Measurements from ENCODE around the gene ACER3.
A peak's percentile ranks its signal among the peaks of the same experiment; 100 is the strongest.
"Not testable (repeated sequence)": the region's sequence is repeated elsewhere in the genome, so short reads cannot be mapped to it uniquely, and the experiment has no call there.

Gene ACER3

DNA sequence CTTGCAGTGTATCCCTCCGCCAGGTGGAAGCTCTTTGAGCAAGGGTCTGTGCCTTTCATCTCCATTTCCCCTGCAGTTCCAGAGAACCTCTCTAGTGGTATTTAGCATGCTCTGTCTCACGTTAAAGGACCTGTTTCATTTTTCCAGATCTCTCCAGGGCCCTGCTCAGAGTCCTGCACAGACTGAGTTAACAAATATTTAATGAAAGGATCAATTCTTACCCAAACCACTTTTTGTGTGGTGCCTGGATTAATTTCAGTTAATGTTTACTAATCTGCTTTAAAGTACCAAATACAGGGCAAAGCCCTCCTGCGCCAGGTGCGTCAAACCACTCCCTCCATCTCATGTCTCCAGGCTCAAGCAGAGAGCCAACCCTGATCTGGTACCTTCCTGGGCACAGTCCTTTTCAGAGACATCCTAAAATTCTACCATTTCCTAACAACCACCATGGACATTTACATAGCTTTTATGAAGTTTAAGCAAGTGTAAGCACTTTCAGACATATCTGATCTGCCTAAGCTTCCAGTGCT is 18.7 kb upstream of the ACER3 start:
- Histone ChIP-seq H3K36me3 (no peaks in the 10 kb centered on the region), H4K20me1 (no peaks in the 10 kb centered on the region), H3K4me3 (no peak overlapping the region), H3K4me1 (peaks cover 0 to 22% (median 0%) of the 10 kb centered on the region in 10 experiments; a peak in 7 of 20 replicates), H3K27ac (no peak overlapping the region), H3K27me3 (no peaks in the 10 kb centered on the region), H3K9ac (no peak overlapping the region), H3K9me3 (replicated peaks in 1 of 11) (peaks cover 0 to 14% (median 7%) of the 10 kb centered on the region in 11 experiments; a peak in 11 of 22 replicates), H3K4me2 (no peak overlapping the region)
- no peak for TF ChIP-seq Cebpa-rat (IDR thresholded peaks at IDR 0.05)

DNA sequence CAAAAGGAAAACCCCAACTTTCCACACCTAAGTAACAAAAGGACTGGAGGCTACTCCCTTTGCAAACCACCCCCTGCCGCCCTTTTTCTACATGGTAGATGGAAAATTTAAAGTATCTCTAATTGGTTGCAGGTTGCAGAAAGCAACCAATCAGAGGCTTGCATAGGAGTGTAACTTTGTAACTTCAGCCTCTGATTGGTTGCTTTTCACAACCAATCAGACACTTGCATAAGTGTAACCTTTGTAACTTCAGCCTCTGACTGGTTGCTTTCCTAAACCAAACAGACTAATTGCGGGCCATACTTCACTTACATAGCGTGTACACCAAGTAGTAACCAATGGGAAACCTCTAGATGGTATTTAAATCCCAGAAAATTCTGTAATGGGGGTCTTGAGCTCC is 16.8 kb upstream of the ACER3 start:
- no peak for TF ChIP-seq Cebpa-rat (IDR thresholded peaks at IDR 0.05)
- no peak overlapping the region for H3K27ac ChIP-seq
- H3K36me3 ChIP-seq: no peaks in the 10 kb centered on the region
- H3K9me3 ChIP-seq (replicated peaks in 1 of 11): peaks cover 0 to 14% (median 7%) of the 10 kb centered on the region in 11 experiments; a peak in 11 of 22 replicates
- H4K20me1 ChIP-seq: no peaks in the 10 kb centered on the region
- no peaks in the 10 kb centered on the region for H3K27me3 ChIP-seq
- H3K4me3 ChIP-seq: no peak overlapping the region
- H3K9ac ChIP-seq: no peak overlapping the region
- H3K4me2 ChIP-seq: no peak overlapping the region
- peaks cover 0 to 28% (median 2%) of the 10 kb centered on the region in 10 experiments; a peak in 7 of 20 replicates for H3K4me1 ChIP-seq

DNA sequence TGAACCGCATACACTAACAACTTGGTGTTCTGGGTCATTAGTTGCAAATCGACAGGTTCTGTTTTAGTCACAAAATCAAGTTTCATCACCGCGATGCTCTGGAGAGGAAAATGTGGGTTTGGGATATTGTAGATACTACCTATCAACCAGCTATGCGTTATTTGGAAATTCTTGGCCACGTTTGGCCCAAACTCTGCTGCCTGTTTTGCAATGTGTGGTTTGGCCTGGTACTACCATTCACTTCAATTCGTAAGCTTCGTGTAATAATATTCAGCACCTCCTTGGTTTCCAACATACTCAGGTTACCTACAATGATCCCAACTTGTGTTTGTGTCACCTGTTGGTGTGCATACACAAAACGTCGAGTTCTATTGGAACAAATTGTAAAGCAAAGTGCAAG is 16.2 kb upstream of the ACER3 start:
- peaks cover 0 to 22% (median 0%) of the 10 kb centered on the region in 10 experiments; a peak in 5 of 20 replicates for H3K4me1 ChIP-seq
- H3K9ac ChIP-seq: no peak overlapping the region
- no peak for TF ChIP-seq Cebpa-rat (IDR thresholded peaks at IDR 0.05)
- no peak overlapping the region for H3K4me3 ChIP-seq
- peaks cover 0 to 14% (median 7%) of the 10 kb centered on the region in 11 experiments; a peak in 11 of 22 replicates for H3K9me3 ChIP-seq (replicated peaks in 1 of 11)
- no peaks in the 10 kb centered on the region for H3K27me3 ChIP-seq
- no peak overlapping the region for H3K4me2 ChIP-seq
- no peaks in the 10 kb centered on the region for H3K36me3 ChIP-seq
- H4K20me1 ChIP-seq: no peaks in the 10 kb centered on the region
- no peak overlapping the region for H3K27ac ChIP-seq

DNA sequence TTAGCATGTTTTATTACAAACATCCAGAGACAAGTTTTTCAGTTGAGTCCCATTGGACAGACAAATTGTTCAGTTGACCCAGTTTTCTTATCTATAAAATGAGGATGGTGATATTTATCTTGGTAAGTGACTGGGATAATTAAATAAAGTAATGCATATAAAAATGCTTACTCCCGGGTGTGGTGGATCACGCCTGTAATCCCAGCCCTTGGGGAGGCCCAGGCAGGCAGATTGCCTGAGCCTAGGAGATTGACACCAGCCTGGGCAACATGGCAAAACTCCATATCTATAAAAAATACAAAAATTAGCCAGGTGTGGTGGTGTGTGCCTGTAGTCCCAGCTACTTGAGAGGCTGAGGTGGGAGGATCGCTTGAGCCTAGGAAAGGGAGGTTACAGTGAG is 15.6 kb upstream of the ACER3 start:
- Histone ChIP-seq H3K4me3 (no peak overlapping the region), H3K4me1 (peaks cover 0 to 18% (median 0%) of the 10 kb centered on the region in 10 experiments; a peak in 5 of 20 replicates), H3K4me2 (no peak overlapping the region), H3K36me3 (no peaks in the 10 kb centered on the region), H3K27ac (no peak overlapping the region), H4K20me1 (no peaks in the 10 kb centered on the region), H3K27me3 (no peaks in the 10 kb centered on the region), H3K9me3 (replicated peaks in 1 of 11) (peaks cover 0 to 14% (median 7%) of the 10 kb centered on the region in 11 experiments; a peak in 11 of 22 replicates), H3K9ac (no peak overlapping the region)
- TF ChIP-seq Cebpa-rat (IDR thresholded peaks at IDR 0.05): no peak

DNA sequence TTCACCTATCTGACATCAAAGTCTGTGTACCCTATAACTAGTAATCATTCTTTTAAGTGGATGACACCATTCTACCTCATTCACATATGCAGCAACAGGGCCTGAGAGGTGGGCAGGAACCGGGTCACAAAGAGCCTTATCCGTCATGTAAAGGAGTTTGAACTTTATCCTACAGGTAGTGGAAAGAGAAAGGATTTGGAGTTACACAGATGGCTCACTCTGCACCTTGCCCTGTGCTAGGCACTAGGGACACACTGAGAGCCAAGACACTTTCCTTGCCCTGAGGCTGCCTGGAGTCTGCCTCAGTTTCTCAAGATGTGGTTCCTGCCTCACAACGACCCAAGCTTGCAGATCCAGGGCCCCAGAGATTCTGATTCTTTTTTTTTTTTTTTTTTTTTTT is 14.3 kb upstream of the ACER3 start:
- Histone ChIP-seq H3K9ac (no peak overlapping the region), H4K20me1 (no peaks in the 10 kb centered on the region), H3K27me3 (no peaks in the 10 kb centered on the region), H3K27ac (no peak overlapping the region), H3K36me3 (no peaks in the 10 kb centered on the region), H3K9me3 (replicated peaks in 1 of 11) (peaks cover 0 to 14% (median 7%) of the 10 kb centered on the region in 11 experiments; a peak in 11 of 22 replicates), H3K4me1 (peaks cover 0 to 9% (median 0%) of the 10 kb centered on the region in 10 experiments; a peak in 4 of 20 replicates), H3K4me2 (no peak overlapping the region), H3K4me3 (no peak overlapping the region)
- TF ChIP-seq Cebpa-rat (IDR thresholded peaks at IDR 0.05): no peak

DNA sequence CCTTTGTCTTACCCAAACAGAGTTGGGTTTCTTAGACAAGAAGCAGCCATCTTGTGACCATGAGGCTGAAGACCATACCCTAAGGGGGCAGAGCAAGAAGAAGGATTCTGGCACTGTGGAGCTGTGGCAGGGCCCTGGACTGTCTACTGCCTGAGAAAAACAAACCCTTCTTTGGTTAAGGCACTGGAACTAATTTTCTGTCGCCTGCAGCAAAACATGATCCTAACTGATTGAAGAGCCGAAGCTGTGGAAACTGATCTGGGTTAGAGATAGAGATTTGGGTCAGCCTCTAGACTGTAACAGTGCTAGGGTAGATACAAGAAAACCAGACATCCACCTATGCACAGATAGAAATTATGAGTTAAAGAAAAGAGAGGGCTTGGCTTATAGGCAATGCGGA is 11.3 kb upstream of the ACER3 start:
- Histone ChIP-seq H3K4me3 (no peak overlapping the region), H3K27me3 (no peaks in the 10 kb centered on the region), H3K4me2 (no peak overlapping the region), H3K9ac (no peak overlapping the region), H3K9me3 (replicated peaks in 1 of 11) (peaks cover 0 to 1% (median 0%) of the 10 kb centered on the region in 11 experiments; a peak in 2 of 22 replicates), H3K4me1 (peaks cover 0 to 14% (median 3%) of the 10 kb centered on the region in 10 experiments; a peak in 9 of 20 replicates), H3K27ac (no peak overlapping the region), H4K20me1 (no peaks in the 10 kb centered on the region), H3K36me3 (no peaks in the 10 kb centered on the region)
- TF ChIP-seq Cebpa-rat (IDR thresholded peaks at IDR 0.05): no peak

DNA sequence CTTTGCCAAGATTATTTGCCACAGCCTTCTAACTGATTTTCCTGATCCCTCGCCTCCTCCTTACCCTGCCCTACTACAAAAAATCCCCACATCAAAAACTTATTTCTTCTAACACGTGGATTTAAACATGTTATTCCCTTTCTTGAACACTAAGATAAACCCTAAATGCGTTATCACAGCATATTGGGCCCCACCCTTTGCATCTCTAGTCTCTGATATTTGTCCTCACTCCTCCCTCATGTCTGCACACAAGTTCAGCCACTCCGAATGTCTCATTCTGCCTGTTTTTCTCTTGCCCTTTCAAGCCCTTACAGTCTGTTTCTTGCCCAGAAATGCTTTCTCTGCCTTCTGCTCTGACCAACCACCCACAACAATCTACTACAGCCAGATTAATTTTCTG is 10.6 kb upstream of the ACER3 start:
- Histone ChIP-seq H3K27me3 (no peaks in the 10 kb centered on the region), H3K4me2 (no peak overlapping the region), H3K9me3 (replicated peaks in 1 of 11) (no peaks in the 10 kb centered on the region), H3K4me3 (no peak overlapping the region), H3K27ac (no peak overlapping the region), H3K9ac (no peak overlapping the region), H4K20me1 (no peaks in the 10 kb centered on the region), H3K36me3 (no peaks in the 10 kb centered on the region), H3K4me1 (peaks cover 0 to 21% (median 11%) of the 10 kb centered on the region in 10 experiments; a peak in 16 of 20 replicates)
- no peak for TF ChIP-seq Cebpa-rat (IDR thresholded peaks at IDR 0.05)

DNA sequence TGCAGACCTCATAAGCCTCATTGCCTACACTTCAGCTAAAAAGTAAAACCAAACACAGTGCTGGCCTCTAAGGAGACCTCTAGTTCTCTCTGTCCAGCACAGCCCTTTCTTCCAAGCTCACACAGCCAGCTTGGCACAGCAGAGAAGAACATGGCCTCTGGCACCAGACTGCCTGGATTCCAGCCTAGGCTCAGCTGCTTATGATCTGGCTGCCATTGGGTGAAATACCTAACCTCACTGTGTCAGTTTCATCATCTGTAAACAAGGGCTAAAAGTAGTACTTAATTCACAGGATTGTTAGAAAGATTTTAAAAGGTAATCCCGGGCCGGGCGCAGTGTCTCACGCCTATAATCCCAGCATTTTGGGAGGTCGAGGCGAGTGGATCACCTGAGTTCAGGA is 9.9 kb upstream of the ACER3 start:
- TF ChIP-seq Cebpa-rat (IDR thresholded peaks at IDR 0.05): no peak
- no peak overlapping the region for H3K4me3 ChIP-seq

DNA sequence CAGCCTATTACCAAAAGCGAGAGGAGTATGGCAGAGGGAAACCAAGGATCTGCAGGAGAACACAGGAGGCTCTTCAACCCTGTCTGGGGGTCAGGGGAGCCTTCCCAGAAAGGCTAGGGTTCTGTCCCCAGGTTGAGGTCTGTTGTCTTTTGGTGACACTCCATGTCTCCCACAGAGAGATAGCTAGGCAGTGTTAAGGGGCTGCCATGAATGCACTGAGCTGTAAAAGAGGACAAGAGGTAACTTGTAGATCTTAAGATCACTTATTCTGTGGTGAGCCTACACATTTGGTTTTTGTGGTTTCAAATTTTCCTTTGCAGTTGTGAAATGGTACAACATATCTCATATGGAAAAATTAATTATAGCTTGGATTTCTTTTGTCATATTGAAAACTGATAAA is 6.0 kb upstream of the ACER3 start:
- Histone ChIP-seq H3K36me3 (no peaks in the 10 kb centered on the region), H4K20me1 (no peaks in the 10 kb centered on the region), H3K9ac (no peak overlapping the region), H3K4me3 (no peak overlapping the region), H3K4me1 (peaks cover 15 to 63% (median 48%) of the 10 kb centered on the region in 10 experiments; a peak in 18 of 20 replicates), H3K9me3 (replicated peaks in 1 of 11) (no peaks in the 10 kb centered on the region), H3K4me2 (peak overlapping the region in 8 of 11 experiments; percentile 34 to 99 (median 77); a peak in 16 of 22 replicates), H3K27ac (peak overlapping the region in 4 of 11 experiments; percentile 12 to 67 (median 47); a peak in 6 of 22 replicates), H3K27me3 (no peaks in the 10 kb centered on the region)
- no peak for TF ChIP-seq Cebpa-rat (IDR thresholded peaks at IDR 0.05)

More for the DNA sequence above, 9.9 kb upstream of the ACER3 start:
- H3K27me3 ChIP-seq: no peaks in the 10 kb centered on the region
- H3K27ac ChIP-seq: no peak overlapping the region
- no peaks in the 10 kb centered on the region for H3K9me3 ChIP-seq (replicated peaks in 1 of 11)
- H3K36me3 ChIP-seq: no peaks in the 10 kb centered on the region
- H4K20me1 ChIP-seq: no peaks in the 10 kb centered on the region
- no peak overlapping the region for H3K4me2 ChIP-seq
- H3K4me1 ChIP-seq: peaks cover 3 to 28% (median 17%) of the 10 kb centered on the region in 10 experiments; a peak in 17 of 20 replicates
- no peak overlapping the region for H3K9ac ChIP-seq

DNA sequence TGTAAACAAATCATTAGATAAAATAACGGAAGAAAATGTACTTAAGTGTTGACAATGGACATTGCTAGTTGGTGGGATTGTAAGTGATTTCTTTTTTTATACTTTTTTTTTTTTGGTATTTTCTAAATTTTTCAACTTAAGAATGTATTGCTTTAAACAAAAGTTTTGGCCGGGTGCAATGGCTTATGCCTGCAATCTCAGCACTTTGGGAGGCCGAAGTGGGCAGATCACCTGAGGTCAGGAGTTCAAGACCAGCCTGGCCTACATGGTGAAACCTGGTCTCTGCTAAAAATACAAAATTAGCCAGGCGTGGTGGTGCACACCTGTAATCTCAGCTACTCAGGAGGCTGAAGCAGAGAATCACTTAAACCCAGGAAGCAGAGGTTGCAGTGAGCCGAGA is 5.0 kb upstream of the ACER3 start:
- Histone ChIP-seq H3K4me2 (peak overlapping the region; percentile 37 to 99 (median 71); a peak in 18 of 22 replicates), H3K4me1 (peaks cover 22 to 72% (median 55%) of the 10 kb centered on the region in 10 experiments; a peak in 18 of 20 replicates), H3K9ac (peak overlapping the region in 2 of 11 experiments; percentile 30 to 41; a peak in 4 of 22 replicates), H3K27ac (peak overlapping the region in 7 of 11 experiments; percentile 28 to 92 (median 67); a peak in 12 of 22 replicates)
- not testable (repeated sequence) for H3K9me3 ChIP-seq (replicated peaks in 1 of 11); H3K4me3 ChIP-seq; H4K20me1 ChIP-seq; H3K27me3 ChIP-seq; H3K36me3 ChIP-seq
